ENCODE data around the gene CTDP1.
"Not testable (repeated sequence)": the region's sequence is repeated elsewhere in the genome, so short reads cannot be mapped to it uniquely, and the experiment has no call there.

The CTDP1 gene

GRCh38 chr18:79729611-79730010 is 50.0 kb downstream of the CTDP1 start:
- no peak for DNase-seq

- no peak for DNase-seq
These were observed 51.2 kb downstream of the CTDP1 start for GRCh38 chr18:79730804-79731203.

GRCh38 chr18:79731881-79732720 is 52.5 kb downstream of the CTDP1 start:
- DNase-seq: not testable (repeated sequence)

GRCh38 chr18:79732721-79733025 is 53.1 kb downstream of the CTDP1 start:
- DNase-seq: no peak

- no peak for DNase-seq
These were observed 53.6 kb downstream of the CTDP1 start for GRCh38 chr18:79733135-79733701.

GRCh38 chr18:79733986-79734770 is 54.6 kb downstream of the CTDP1 start:
- DNase-seq: no peak

GRCh38 chr18:79735071-79735980 is 55.7 kb downstream of the CTDP1 start:
- DNase-seq: no peak

- no peak for DNase-seq
These were observed 56.6 kb downstream of the CTDP1 start for GRCh38 chr18:79736230-79736629.

- no peak for DNase-seq
These were observed 57.2 kb downstream of the CTDP1 start for GRCh38 chr18:79736846-79737245.

GRCh38 chr18:79737426-79737825 is 57.8 kb downstream of the CTDP1 start:
- DNase-seq: no peak

GRCh38 chr18:79738041-79738461 is 58.4 kb downstream of the CTDP1 start:
- DNase-seq: no peak

GRCh38 chr18:79738581-79739439 is 59.2 kb downstream of the CTDP1 start:
- no peak for DNase-seq

GRCh38 chr18:79739440-79739778 is 59.8 kb downstream of the CTDP1 start:
- no peak for DNase-seq

GRCh38 chr18:79740047-79740446 is 60.4 kb downstream of the CTDP1 start:
- not testable (repeated sequence) for DNase-seq

- DNase-seq: no peak
These were observed 61.1 kb downstream of the CTDP1 start for GRCh38 chr18:79740521-79741361.

GRCh38 chr18:79741362-79741700 is 61.7 kb downstream of the CTDP1 start:
- DNase-seq: no peak

GRCh38 chr18:79742076-79742475 is 62.5 kb downstream of the CTDP1 start:
- DNase-seq: no peak

GRCh38 chr18:79744625-79745024 is 65.0 kb downstream of the CTDP1 start:
- no peak for DNase-seq

GRCh38 chr18:79746730-79747129 is 67.1 kb downstream of the CTDP1 start:
- no peak for DNase-seq

GRCh38 chr18:79747156-79747845 is 67.7 kb downstream of the CTDP1 start:
- DNase-seq: no peak
